Occipital lobe (tissue), 2 donors: ENCODE measurements around the gene ARHGDIA. TPM values are rescaled to one million over a fixed set of nuclear protein-coding genes. Genes with fewer than 3 reads are reported as not detected.

Experiments
- DNase-seq: peaks from one replicate; lab custom pipeline; 2025; lab: John Stamatoyannopoulos, UW
- total RNA-seq: library from RNA; depleted of rRNA; stranded (reverse); fragments of >200 nt; gene quantifications from one replicate; pipeline ENCODE4 v1.2.3, GENCODE V29; 2014

The ARHGDIA gene
- total RNA-seq, 1 donor from 2014 or later = 22.9 TPM

DNA sequence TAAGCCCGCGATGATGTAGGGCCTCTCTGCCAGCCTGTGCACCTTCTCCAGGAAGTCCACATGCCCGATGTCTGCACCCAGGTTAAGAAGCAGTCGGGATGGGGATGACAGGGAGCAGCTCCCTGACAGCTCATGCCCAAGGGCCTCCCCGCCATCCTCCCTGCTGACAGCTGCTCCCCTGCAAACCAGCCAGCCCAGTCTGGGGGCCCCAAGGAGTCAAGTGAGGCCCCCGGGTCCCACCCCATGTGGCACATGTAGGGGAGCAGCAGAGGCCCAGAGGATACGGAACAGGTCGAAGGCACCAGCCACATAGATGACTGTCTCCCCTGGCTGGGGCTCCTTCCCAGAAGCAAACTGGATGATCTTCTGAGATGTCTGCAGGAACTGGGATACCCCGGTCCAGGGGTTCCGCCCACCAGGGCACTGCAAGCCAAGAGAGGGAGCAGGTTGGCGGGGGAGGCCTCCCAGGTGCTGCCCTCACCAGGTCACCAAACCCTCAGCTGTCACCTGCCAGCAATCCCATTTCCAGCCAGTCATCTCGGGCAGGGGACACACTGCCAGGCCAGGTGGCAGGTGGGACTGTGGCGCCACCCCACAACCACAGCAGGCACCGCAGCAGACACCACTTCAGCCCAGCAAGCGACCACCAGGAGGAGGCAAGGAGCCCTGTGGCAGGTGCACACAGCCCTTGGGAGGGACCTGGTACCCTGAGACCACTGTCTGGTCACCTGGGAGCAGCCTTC is 35.5 kb upstream of the ARHGDIA start:
- DNase-seq = no peak

DNA sequence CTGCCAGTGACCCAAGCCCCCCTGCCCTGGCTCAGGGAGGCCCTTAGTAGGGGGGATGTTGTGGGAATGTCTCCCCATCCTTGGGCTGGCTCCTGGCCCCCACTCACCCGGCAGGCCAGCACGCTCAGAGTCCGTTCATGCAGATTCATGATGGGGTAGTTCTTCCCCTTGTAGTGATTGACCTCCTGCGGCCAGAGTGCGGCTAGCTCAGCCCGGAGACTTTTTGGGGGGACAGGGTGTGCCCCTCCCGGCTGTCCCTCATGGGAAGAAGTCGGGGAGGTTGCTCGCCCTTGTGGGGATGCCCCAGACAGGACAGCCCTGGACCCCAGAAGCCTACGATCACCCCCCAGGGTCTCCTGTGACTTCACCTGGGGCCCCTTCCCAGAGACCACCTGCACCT is 34.9 kb upstream of the ARHGDIA start:
- no peak for DNase-seq

DNA sequence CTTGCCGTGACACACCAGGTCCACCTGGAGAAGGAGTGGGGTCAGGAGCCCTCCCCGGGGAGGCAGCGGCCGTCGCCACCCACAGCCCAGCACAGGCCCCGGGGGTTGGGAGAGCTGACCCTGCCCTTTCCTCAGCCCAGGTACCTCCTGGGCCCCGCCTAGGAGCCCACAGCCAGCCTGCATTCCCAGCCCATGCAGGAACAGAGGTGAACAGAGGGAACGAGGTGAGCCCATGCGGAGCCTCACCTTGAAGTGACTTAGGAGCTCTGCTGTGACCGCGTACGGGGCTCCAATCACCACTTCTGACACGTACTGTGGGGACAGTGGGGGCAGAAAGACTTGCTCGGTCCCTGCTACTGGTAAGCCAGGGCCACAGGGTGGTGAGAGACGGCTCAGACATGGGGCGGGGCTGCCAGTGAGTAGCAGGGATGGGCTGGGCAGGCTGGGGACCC is 34.3 kb upstream of the ARHGDIA start:
- no peak for DNase-seq

DNA sequence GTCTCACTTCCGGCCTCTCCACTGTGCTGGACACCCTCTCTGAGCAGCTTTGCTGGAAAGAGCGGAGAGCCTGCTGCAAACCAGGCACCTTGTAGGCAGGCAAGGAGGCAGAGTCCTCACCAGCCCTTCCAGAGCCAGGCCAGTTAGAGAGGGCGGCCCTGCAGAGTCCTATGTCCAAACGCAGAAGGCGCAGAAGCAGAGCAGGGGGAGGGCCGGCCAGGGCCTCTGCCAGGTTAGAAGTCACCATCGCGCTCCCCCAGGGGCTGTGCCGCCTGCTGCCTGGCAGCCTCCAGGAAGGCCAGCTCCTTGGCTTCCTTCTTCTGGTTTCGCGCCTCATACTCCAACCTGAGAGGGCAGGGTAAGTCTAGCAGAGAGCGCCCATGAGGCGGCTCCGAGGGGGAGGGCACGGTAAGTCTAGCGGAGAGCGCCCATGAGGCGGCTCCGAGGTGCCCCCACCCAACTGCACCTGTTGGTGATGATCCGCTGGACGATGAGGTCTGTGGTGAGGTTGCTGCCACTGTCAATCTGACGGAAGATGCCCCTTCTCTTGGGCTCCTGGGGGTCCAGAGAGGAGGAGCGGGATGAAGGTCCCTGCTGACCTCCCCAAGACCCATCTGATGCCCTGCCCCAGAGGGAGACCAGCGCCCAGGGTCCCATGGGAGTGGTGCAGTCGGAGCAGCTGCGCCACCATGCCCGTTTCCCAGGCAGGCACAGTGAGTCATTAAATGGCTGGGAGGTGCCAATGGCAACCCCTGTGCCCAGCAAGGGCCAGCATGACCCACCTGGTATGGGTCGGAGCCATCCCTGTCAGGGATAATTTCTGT is 33.7 kb upstream of the ARHGDIA start:
- DNase-seq = no peak

DNA sequence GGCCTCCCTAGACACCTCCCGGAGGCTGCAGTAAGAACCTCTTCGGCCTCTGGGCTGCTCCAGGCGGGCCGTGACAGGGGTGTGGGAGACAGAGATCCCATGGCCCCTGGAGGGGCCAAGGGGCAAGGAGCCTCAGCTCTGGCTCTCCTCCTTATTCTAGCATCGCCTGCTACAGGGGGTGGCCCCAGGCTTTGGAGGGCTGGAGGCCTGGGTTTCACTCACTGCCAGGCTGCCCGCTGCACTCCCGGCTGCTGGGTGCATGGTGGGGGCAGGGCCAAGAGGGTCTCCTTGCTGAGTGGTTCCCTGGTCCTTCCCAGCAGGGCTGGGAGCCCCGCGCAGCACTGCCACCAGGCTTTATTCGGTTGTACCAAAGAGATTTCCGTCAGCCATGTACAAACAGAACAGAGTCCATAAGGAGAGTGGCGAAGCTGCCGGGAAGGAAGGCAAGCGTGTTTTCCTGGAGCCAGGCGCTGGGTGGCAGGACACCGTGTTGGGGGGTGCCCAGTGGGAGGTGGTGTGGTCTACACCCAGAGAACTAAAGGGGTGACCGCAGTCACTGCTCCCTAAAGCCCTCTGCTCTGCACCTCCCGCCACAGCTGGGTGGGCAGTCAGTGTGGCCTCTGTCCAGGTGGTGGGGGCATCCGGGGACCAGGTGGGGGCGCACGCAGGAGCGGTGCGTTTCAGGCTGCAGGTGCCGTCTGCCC is 32.9 kb upstream of the ARHGDIA start:
- DNase-seq = no peak

DNA sequence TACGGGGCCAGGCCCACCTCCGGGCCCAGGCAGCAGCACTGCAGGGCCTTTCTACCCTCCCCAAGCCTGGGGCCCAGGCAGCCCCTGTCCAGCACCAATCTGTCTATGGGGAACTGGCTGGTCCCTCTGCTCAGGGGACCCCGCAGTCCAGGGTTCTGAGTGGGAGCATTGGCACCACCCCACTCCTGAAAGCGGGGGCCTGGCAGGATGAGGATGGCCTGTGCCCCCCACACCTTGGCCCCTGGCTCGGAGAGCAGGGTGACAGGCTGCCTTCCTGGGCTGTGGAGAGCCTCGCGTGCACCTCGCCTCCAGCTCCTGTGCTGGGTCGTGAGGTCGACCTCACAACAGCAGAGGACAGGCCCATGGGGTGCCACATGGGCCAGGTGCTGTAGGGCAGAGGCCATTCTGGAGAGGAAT is 32.3 kb upstream of the ARHGDIA start:
- no peak for DNase-seq

DNA sequence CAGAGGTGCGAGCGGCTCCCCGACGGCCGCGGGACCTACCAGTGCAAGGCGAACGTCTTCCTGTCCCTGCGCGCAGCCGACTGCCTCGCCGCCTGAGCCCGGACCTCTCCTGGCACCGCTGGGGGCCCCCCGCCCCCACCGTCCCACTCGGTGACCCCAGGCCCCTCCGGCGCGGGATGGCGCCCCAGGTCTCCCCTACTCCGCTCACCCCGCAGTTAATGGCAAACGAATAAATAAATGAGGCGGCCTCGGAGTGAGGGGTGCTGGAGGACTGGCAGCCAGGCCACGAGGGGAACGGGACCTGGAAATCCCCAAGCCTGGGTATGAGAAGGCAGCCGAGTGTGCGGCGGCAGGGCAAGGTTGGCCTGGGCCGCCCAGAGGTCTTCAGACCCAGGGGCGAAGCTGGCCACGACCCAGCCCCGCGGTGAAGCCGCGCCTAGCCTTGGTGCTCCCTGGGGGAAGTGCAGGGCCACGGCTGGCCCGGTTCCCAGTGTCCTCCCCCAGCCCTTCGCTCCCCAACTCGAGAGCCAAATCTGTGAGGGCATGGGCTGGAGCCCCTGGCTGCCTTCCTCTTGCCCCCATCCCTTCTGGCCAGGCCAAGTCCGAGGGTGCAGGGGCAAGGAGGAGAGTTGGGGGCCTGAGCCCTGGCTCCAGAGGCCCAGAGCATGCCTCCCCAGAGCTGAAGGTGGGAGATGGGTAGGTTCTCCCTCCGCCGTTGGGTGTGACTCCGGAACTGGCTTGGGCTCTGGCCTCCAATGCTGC is 31.7 kb upstream of the ARHGDIA start:
- DNase-seq = no peak

DNA sequence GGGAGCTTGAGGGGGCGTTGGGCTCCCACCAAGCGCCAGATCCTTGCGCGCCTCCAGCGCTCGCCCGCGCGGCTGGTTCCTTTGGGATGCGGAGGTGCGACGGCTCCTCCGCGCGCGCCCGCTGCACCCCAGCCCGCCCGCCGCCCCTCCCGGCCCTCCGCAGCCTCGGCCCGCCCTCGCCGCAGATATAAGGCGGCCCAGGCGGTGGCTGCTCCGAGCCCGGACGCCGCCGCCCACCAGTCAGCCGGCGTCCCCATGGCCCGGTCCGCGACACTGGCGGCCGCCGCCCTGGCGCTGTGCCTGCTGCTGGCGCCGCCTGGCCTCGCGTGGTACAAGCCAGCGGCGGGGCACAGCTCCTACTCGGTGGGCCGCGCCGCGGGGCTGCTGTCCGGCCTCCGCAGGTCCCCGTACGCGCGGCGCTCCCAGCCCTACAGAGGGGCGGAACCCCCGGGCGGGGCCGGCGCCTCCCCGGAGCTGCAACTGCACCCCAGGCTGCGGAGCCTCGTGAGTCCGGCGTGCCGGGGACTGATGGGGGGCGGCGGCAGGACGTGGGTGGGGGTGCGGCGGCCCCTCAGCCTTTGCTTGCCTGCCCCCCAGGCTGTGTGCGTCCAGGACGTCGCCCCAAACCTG is 31.0 kb upstream of the ARHGDIA start, which contains the start of gene NPB:
TSS of gene NPB (plus strand) at position 216 of the 630 bp plus-strand sequence. CDS start at position 256, 40 bp downstream.
- no peak for DNase-seq

DNA sequence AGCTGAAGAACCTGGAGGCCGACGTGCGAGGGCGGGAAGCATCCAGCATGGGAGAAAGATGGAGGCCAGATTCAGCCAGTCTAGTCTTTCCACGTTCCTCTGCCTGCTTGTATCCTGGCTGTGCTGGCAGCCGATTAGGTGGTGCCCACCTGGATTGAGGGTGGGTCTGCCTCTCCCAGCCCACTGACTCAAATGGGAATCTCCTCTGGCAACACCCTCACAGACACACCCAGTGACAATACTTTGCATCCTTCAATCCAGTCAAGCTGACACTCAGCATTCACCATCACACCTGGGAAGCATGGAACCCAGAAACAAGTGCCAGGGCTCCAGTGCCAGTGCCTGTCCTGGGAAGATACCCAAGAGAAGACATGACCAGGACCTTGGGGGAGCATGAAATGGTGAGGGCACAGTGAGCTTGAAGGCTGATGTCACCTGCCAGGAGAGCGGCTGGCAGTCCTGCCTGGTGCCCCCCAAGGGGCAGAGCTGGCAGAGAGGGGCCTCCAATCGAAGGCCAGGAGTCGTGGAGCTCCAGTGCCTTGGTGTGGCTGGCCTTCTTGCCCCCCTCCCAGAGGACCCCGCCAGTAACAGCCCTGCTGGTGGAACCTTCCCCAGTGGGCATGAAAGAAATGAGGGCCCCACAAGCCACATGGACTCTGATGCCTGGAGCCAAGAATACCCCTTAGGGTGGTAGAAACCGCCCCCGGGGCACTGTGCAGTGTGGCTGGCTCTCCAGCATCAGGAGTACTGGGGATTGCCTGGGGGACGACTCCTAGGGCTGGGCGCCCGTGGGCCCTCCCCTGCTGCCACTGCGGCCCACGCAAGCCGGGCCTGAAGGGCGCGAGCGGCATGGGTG is 30.3 kb upstream of the ARHGDIA start:
- no peak for DNase-seq

DNA sequence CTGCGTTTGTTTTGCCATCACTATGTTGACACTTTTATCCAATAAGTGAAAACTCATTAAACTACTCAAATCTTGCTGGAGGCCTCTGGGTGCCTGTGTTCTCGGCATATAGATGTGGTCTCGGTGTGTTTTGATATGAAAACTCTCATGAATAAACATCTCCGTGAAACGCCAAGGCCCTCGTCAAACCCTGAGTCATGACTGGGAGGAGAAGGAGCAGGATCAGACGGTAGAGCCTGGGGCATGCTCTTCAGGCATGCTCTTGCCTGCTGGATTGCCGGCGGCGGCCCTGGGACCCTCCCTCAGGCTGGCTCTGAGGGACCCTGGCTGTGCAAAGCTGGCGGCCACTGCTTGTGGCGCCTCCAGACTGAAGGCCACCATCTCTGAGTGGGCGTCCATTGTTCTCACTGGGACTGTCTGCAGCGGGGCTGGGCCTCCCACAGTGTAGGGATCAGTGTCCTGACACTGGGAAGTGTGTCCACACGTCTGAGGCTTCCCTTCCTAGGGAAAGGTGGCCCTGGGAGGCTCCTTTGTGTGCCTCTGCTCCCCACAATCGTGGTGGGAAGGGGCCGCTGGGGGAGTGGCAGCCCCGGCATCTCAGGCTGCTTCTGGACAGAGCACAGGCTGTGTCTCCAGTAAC is 29.2 kb upstream of the ARHGDIA start:
- DNase-seq = no peak

DNA sequence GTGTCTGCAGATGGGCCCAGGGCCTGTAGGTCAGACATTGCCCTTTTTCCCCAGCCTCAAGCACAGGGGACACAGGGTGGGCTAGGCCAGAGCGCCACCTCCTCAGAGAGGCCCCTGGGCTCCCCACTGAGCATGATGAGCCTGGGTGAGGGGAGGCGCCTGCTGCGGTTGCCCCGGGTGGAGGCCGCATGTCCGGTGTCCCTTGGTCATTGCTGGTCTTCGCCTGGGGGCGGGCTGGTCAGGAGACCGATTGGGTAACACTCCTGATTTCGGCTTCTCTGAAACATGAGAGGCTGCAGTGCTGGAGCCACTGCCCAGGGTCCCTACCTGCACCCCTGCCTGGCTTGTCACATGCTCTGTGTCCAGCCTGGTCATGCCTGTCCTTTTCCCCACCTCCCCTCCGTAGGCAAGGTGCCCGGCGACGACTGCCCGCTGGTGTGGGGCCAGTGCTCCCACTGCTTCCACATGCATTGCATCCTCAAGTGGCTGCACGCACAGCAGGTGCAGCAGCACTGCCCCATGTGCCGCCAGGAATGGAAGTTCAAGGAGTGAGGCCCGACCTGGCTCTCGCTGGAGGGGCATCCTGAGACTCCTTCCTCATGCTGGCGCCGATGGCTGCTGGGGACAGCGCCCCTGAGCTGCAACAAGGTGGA is 28.5 kb upstream of the ARHGDIA start:
- DNase-seq = no peak

DNA sequence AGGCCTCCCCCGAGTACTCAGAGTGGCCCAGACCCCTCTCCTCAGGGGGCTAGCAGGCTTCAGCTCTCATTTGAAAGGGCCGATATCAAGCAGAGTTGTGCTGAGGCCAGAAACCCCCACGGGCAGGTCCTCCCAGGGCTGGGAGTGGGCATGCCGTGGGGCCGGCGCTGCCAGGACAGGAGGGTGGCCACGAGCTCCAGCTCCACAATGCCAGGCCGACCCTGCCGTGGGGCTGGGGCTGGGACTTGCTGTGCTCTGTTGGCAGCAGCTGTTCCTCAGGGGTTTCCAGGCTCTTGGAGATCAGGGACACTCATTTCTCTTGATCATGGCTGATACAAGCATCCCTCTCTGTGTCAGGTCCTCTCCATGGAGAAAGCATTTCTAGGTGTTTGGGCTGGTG is 27.7 kb upstream of the ARHGDIA start:
- DNase-seq = no peak

DNA sequence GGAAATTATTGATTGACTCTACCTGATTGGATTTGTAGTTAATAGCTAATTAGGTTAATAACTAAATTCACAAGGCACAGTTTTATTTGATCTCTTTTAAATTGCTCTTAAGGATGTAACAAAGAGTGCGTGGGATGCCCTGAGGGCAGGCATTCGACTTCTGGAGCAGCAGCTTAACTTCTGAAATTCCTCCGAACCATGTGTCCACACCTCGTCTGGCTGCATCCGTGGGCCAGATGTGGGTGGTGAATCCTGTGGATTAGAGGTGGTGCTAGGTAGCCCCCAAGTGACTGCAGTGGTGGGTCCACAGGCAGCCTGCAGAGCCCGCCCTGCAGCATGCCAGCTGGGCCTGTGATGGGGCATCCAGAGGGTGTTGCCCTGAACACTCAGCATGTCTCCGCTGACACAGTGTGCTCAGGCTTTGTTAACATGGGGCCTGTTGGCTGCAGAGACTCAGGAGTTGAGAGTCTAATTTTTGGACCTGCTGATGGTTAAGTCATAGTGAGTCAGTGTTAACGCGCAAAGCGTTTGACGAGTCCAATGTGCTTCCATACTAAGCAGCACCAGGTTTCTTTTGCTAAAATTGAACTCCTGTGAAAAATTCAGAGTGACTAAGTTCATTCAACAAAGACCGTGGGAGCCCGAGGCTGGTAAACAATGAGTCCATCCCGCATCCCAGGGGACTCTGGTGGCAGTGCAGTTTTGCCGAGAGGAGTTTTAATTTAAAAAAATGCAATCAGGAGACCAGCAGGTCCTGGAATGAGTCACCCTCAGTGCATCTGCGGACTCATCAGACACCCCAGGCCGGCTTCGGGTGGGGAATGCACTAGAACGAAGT is 27.1 kb upstream of the ARHGDIA start:
- peak; percentile 70 for DNase-seq

DNA sequence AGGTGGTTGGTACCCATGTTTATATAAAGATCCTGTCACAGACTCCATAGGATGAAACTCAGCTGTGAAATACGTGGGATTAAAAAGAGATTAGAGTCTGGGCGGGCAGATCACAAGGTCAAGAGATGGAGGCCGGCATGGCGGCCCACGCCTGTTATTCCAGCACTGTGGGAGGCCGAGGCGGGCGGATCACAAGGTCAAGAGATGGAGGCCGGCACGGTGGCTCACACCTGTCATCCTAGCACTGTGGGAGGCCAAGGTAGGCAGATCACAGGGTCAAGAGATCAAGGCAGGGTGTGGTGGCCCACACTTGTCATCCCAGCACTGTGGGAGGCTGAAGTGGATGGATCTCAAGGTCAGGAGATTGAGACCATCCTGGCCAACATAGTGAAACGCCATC is 24.3 kb upstream of the ARHGDIA start:
- DNase-seq = no peak

DNA sequence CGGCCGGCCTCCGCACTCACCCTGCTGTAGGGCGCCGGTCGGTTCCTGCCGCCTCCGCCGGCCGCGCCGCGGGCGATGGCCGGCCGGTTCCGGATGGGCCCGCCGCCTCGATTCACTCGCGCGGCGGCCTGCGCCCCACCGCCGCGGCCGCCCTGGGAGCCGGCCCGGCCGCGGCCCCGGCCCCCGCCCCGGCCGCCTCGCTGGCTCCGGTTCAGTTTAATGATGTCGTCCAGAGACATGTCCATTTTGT is 20.1 kb upstream of the ARHGDIA start:
- DNase-seq = no peak

DNA sequence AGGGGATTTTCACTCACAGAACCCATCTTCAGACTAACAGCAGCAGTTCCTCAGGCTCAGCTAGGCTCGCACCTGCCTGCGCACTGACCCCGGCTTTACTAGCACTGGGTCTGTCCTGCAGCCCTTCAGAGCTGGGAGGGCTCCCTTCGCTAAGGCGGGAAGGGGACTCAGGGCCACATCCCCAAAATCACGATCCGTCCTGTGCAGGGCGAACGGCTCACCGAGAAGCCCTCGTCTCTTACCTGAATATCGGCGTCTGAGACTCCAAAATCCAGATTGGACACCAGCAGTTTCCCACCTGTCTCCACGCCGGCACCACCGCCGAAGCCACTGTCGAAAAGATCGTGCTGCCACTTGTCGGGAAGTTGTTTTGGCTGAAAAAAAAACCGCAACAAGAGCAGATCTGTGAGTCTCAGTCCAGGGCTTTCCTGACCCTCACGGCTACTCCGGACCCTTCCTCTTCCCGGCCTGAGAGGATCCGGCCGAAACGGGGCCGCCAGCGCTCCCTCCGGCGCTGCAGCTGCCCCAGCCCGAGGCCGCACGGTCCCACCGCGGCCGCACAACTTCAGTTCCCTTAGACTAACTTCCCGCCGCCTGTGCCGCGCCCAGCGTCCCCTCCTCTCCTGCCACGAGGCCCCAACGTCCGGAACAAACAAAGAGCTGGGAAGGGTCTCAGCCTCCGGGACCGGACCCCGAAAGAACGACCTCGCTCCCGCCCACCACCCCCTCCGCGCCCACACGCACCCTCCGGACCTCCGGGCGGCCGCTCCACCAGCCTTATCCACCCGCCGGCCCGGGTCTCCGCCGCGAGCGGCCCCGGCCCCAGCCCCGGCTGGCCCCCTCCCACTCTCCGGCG is 19.5 kb upstream of the ARHGDIA start:
- DNase-seq = no peak

DNA sequence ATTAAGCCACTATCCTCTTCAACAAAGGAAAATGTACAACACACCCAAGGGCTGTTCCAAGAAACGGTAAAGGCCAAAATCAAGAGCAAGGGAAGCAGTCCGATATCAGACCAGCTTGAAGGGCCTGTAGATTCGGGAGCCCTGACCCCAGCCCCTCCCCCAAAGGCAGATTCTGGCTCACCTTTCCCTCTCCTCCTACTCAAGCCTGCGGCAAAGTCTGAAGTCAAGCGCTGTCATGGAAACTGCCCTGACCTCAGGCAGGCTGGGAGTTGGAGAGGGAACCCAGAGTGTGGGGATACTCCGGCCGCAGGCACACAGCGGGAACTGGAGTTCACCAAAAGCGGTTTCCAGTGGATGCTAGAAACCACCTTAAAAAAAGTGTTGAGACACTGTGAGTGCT is 18.5 kb upstream of the ARHGDIA start:
- no peak for DNase-seq
